ENCODE data around the gene TTLL3.
"Not testable (repeated sequence)": the region's sequence is repeated elsewhere in the genome, so short reads cannot be mapped to it uniquely, and the experiment has no call there.

Gene TTLL3

GRCh38 chr3:9866639-9867038, 56.6 kb downstream of the TTLL3 start:
- TF ChIP-seq CTCF (IDR thresholded peaks at IDR 0.05): no peak
- H2AFZ ChIP-seq: no peak overlapping the region
- H3K79me2 ChIP-seq: no peaks in the 10 kb centered on the region
- H3K9ac ChIP-seq: no peak overlapping the region
- H3K4me1 ChIP-seq: no peaks in the 10 kb centered on the region
- H3K27ac ChIP-seq: no peak overlapping the region
- H3K4me2 ChIP-seq (ENCODE audit: low read length): no peak overlapping the region
- no peaks in the 10 kb centered on the region for H3K27me3 ChIP-seq (ENCODE audit: control insufficient read depth, insufficient read depth, low read length)
- no peaks in the 10 kb centered on the region for H3K9me3 ChIP-seq (ENCODE audit: control insufficient read depth, low read length)
- H3K4me3 ChIP-seq (ENCODE audit: low read depth, low read length): no peak overlapping the region
- H3K36me3 ChIP-seq (ENCODE audit: control insufficient read depth, insufficient read depth, low read length): no peaks in the 10 kb centered on the region

GRCh38 chr3:9867106-9867505, 57.0 kb downstream of the TTLL3 start:
- TF ChIP-seq CTCF (IDR thresholded peaks at IDR 0.05): no peak
- Histone ChIP-seq H3K27ac (no peak overlapping the region), H3K4me2 (ENCODE audit: low read length) (no peak overlapping the region), H3K4me1 (no peaks in the 10 kb centered on the region), H3K4me3 (ENCODE audit: low read depth, low read length) (no peak overlapping the region), H3K27me3 (ENCODE audit: control insufficient read depth, insufficient read depth, low read length) (no peaks in the 10 kb centered on the region), H3K9ac (no peak overlapping the region), H2AFZ (no peak overlapping the region), H3K79me2 (no peaks in the 10 kb centered on the region), H3K9me3 (ENCODE audit: control insufficient read depth, low read length) (no peaks in the 10 kb centered on the region), H3K36me3 (ENCODE audit: control insufficient read depth, insufficient read depth, low read length) (no peaks in the 10 kb centered on the region)

- Histone ChIP-seq H3K9me3 (ENCODE audit: control insufficient read depth, low read length) (no peaks in the 10 kb centered on the region), H3K4me1 (no peaks in the 10 kb centered on the region), H2AFZ (no peak overlapping the region), H3K4me3 (ENCODE audit: low read depth, low read length) (no peak overlapping the region), H3K27ac (no peak overlapping the region), H3K4me2 (ENCODE audit: low read length) (no peak overlapping the region), H3K27me3 (ENCODE audit: control insufficient read depth, insufficient read depth, low read length) (no peaks in the 10 kb centered on the region), H3K9ac (no peak overlapping the region), H3K36me3 (ENCODE audit: control insufficient read depth, insufficient read depth, low read length) (no peaks in the 10 kb centered on the region), H3K79me2 (no peaks in the 10 kb centered on the region)
- TF ChIP-seq CTCF (IDR thresholded peaks at IDR 0.05): no peak
Measured at GRCh38 chr3:9869955-9870354, 59.9 kb downstream of the TTLL3 start.

- Histone ChIP-seq H3K4me2 (ENCODE audit: low read length) (no peak overlapping the region), H3K27me3 (ENCODE audit: control insufficient read depth, insufficient read depth, low read length) (no peaks in the 10 kb centered on the region), H3K9ac (no peak overlapping the region), H3K4me1 (no peaks in the 10 kb centered on the region), H3K79me2 (no peaks in the 10 kb centered on the region), H3K4me3 (ENCODE audit: low read depth, low read length) (no peak overlapping the region), H2AFZ (no peak overlapping the region), H3K9me3 (ENCODE audit: control insufficient read depth, low read length) (no peaks in the 10 kb centered on the region), H3K27ac (no peak overlapping the region), H3K36me3 (ENCODE audit: control insufficient read depth, insufficient read depth, low read length) (no peaks in the 10 kb centered on the region)
- no peak for TF ChIP-seq CTCF (IDR thresholded peaks at IDR 0.05)
Measured at GRCh38 chr3:9870978-9871377, 60.9 kb downstream of the TTLL3 start.

GRCh38 chr3:9872067-9872466, 62.0 kb downstream of the TTLL3 start:
- H3K27me3 ChIP-seq (ENCODE audit: control insufficient read depth, insufficient read depth, low read length); H3K4me1 ChIP-seq: not testable (repeated sequence)

More at GRCh38 chr3:9872067-9872466, 62.0 kb downstream of the TTLL3 start:
- H3K4me2 ChIP-seq (ENCODE audit: low read length); H3K4me3 ChIP-seq (ENCODE audit: low read depth, low read length); H3K9ac ChIP-seq; H3K9me3 ChIP-seq (ENCODE audit: control insufficient read depth, low read length); H2AFZ ChIP-seq; H3K27ac ChIP-seq; H3K36me3 ChIP-seq (ENCODE audit: control insufficient read depth, insufficient read depth, low read length); H3K79me2 ChIP-seq: not testable (repeated sequence)

Measured in parathyroid adenoma (tissue), 2 donors.